ENCODE measurements around the gene SLC6A19.

The SLC6A19 gene

GRCh38 chr5:1167361-1167727, 34.1 kb upstream of the SLC6A19 start:
- no peak for DNase-seq

GRCh38 chr5:1167728-1168709, 33.4 kb upstream of the SLC6A19 start:
- peak; percentile 92 for DNase-seq

- no peak for DNase-seq
These were observed 32.6 kb upstream of the SLC6A19 start for GRCh38 chr5:1168796-1169195.

GRCh38 chr5:1169211-1170115, 31.9 kb upstream of the SLC6A19 start:
- no peak for DNase-seq

- DNase-seq: no peak
These were observed 30.0 kb upstream of the SLC6A19 start for GRCh38 chr5:1171340-1171941.

GRCh38 chr5:1172007-1172581, 29.3 kb upstream of the SLC6A19 start:
- no peak for DNase-seq

GRCh38 chr5:1172670-1173404, 28.6 kb upstream of the SLC6A19 start:
- no peak for DNase-seq

- no peak for DNase-seq
These were observed 27.8 kb upstream of the SLC6A19 start for GRCh38 chr5:1173485-1174070.

GRCh38 chr5:1174122-1174936, 27.1 kb upstream of the SLC6A19 start:
- DNase-seq: peak; percentile 90

- no peak for DNase-seq
These were observed 26.4 kb upstream of the SLC6A19 start for GRCh38 chr5:1175015-1175414.

- no peak for DNase-seq
These were observed 25.5 kb upstream of the SLC6A19 start for GRCh38 chr5:1175801-1176472.

- no peak for DNase-seq
These were observed 24.7 kb upstream of the SLC6A19 start for GRCh38 chr5:1176473-1177391.

- no peak for DNase-seq
These were observed 23.4 kb upstream of the SLC6A19 start for GRCh38 chr5:1177826-1178528.

- no peak for DNase-seq
These were observed 22.6 kb upstream of the SLC6A19 start for GRCh38 chr5:1178529-1179382.

GRCh38 chr5:1179383-1179715, 22.0 kb upstream of the SLC6A19 start:
- DNase-seq: no peak

- DNase-seq: no peak
These were observed 21.3 kb upstream of the SLC6A19 start for GRCh38 chr5:1180096-1180495.

- DNase-seq: no peak
These were observed 20.5 kb upstream of the SLC6A19 start for GRCh38 chr5:1180841-1181271.

Data from 8988T (cell line).